PC-3 (cell line): ENCODE results near the gene POLE3. TPM values are rescaled to one million over a fixed set of nuclear protein-coding genes. Genes with fewer than 3 reads are reported as not detected.

Experiments used
- ATAC-seq: fragments of 200-7000 bp; cut with Tn5 transposase; 2 replicates; pipeline ENCODE4 v1.9.1; 2020; ENCODE audit warnings: mild to moderate bottlenecking, moderate library complexity
- BruUV-seq: library from RNA; stranded (reverse); fragments of 400-500 nt; replicated peaks from 2 replicates; lab custom pipeline; 2021; lab: Mats Ljungman, UMichigan
- CTCF ChIA-PET: fragments of 300-600 bp; sonication (Branson Sonifier 250); formaldehyde crosslinking; loops from one replicate; lab custom pipeline; 2022; ENCODE audit warnings: antibody characterized with exemption; lab: Charles Lee
- POLR2A ChIA-PET: fragments of 300-600 bp; sonication (Branson Sonifier 250); formaldehyde crosslinking; loops from one replicate; lab custom pipeline; 2022; ENCODE audit warnings: antibody characterized with exemption; ENCODE audit not compliant: unreplicated experiment; lab: Charles Lee
- DNase-seq: peaks from one replicate; pipeline ENCODE4 v3.0.0-alpha.2; 2015
- H2AFZ ChIP-seq: fragments of 300-600 bp; sonication (generic); 2 replicates; pipeline ENCODE4 v1.6.0; 2016; ENCODE audit warnings: antibody characterized with exemption, low read length
- H3F3A ChIP-seq: fragments of 300-600 bp; sonication (generic); one replicate; pipeline ENCODE4 v1.6.0; 2017; ENCODE audit warnings: antibody characterized with exemption, low read length, control low read depth, mild to moderate bottlenecking; ENCODE audit not compliant: unreplicated experiment
- H3K27ac ChIP-seq: fragments of 300-600 bp; sonication (generic); 2 replicates; pipeline ENCODE4 v1.5.1; 2016; ENCODE audit warnings: mild to moderate bottlenecking, low read length
- H3K27me3 ChIP-seq: fragments of 300-600 bp; sonication (generic); 2 replicates; pipeline ENCODE4 v1.6.1; 2016; ENCODE audit warnings: low read length, mixed read lengths
- H3K36me3 ChIP-seq: fragments of 300-600 bp; sonication (generic); 2 replicates; pipeline ENCODE4 v1.6.1; 2016; ENCODE audit warnings: low read depth, mixed run types, low read length, mixed read lengths
- H3K4me1 ChIP-seq: fragments of 300-600 bp; sonication (generic); 2 replicates; pipeline ENCODE4 v1.5.1; 2016; ENCODE audit warnings: low read length; ENCODE audit not compliant: insufficient read depth
- H3K4me2 ChIP-seq: fragments of 300-600 bp; sonication (generic); 2 replicates; pipeline ENCODE4 v1.6.0; 2016; ENCODE audit warnings: low read length
- H3K4me3 ChIP-seq: fragments of 300-600 bp; sonication (generic); 2 replicates; pipeline ENCODE4 v1.5.1; 2016; ENCODE audit warnings: mild to moderate bottlenecking, low read length, mixed read lengths
- H3K79me2 ChIP-seq: fragments of 300-600 bp; sonication (generic); 2 replicates; pipeline ENCODE4 v1.6.1; 2017; ENCODE audit warnings: low read length, mixed read lengths
- H3K9ac ChIP-seq: fragments of 300-600 bp; sonication (generic); 2 replicates; pipeline ENCODE4 v1.6.0; 2016; ENCODE audit warnings: mild to moderate bottlenecking, low read length
- H3K9me2 ChIP-seq: fragments of 300-600 bp; sonication (generic); replicated peaks from 2 replicates; pipeline ENCODE4 v1.6.1; 2016; ENCODE audit warnings: mixed run types, low read length, mixed read lengths
- H3K9me3 ChIP-seq: fragments of 300-600 bp; sonication (generic); 2 replicates; pipeline ENCODE4 v1.6.1; 2016; ENCODE audit warnings: low read length, mixed read lengths
- H4K20me1 ChIP-seq: fragments of 300-600 bp; sonication (generic); 2 replicates; pipeline ENCODE4 v1.6.1; 2016; ENCODE audit warnings: low read length, mixed read lengths
- CTCF ChIP-seq: fragments of 300-600 bp; sonication (generic); conservative IDR thresholded peaks from 2 replicates; pipeline ENCODE4 v1.5.1; 2017; ENCODE audit warnings: antibody characterized with exemption, low read depth, mild to moderate bottlenecking, low read length
- EZH2 ChIP-seq: fragments of 300-600 bp; sonication (generic); IDR thresholded peaks from one replicate; pipeline ENCODE4 v1.6.1; 2017; ENCODE audit warnings: antibody characterized with exemption, mild to moderate bottlenecking, low read length; ENCODE audit not compliant: unreplicated experiment
- EZH2phosphoT487 ChIP-seq: fragments of 300-600 bp; sonication (generic); IDR thresholded peaks from 2 replicates; pipeline ENCODE4 v1.6.1; 2018; ENCODE audit warnings: mild to moderate bottlenecking, antibody characterized with exemption, low read length, borderline replicate concordance
- intact Hi-C: fragments of 100-400 bp; cut with micrococcal nuclease; formaldehyde crosslinking; loops from 2 replicates; pipeline ENCODE4 v1.9.0; 2023
- total RNA-seq: library from RNA; depleted of rRNA; stranded (reverse); fragments of >200 nt; gene quantifications from 2 replicates; pipeline ENCODE4 v1.2.3, GENCODE V29; 2014

POLE3 gene
- total RNA-seq, 1 experiment from 2014 or later: 84.7 TPM

- H3K4me2 ChIP-seq: no peak overlapping the region
- no peaks in the 10 kb centered on the region for H3K4me1 ChIP-seq
- H3K9ac ChIP-seq: no peak overlapping the region
- no peaks in the 10 kb centered on the region for H3K27me3 ChIP-seq
- ChIA-PET POLR2A (no interaction called here), CTCF (no interaction called here)
- H3K36me3 ChIP-seq: no peaks in the 10 kb centered on the region; the same call in 1 of the 2 replicates
- H4K20me1 ChIP-seq: no peaks in the 10 kb centered on the region
- no peak for ATAC-seq
- H3F3A ChIP-seq: no peaks in the 10 kb centered on the region
- H3K9me3 ChIP-seq: no peaks in the 10 kb centered on the region
- H2AFZ ChIP-seq: no peak overlapping the region
- intact Hi-C loops: no loop called here
- TF ChIP-seq CTCF (no peak), EZH2 (no peak), EZH2phosphoT487 (no peak)
- H3K4me3 ChIP-seq: no peak overlapping the region
- H3K9me2 ChIP-seq: no peaks in the 10 kb centered on the region
- no peak for DNase-seq
- H3K79me2 ChIP-seq: no peaks in the 10 kb centered on the region
- H3K27ac ChIP-seq: no peak overlapping the region
- BruUV-seq: no TSS peak
These were observed 22.8 kb downstream of the POLE3 start for GRCh38 chr9:113387560-113388230.

- TF ChIP-seq CTCF: no peak
- no peak for TF ChIP-seq EZH2phosphoT487
- TF ChIP-seq EZH2: no peak
- Histone ChIP-seq H3F3A (no peaks in the 10 kb centered on the region), H3K36me3 (no peaks in the 10 kb centered on the region; the same call in 1 of the 2 replicates), H3K9me3 (no peaks in the 10 kb centered on the region), H3K9ac (no peak overlapping the region), H3K27me3 (no peaks in the 10 kb centered on the region), H2AFZ (no peak overlapping the region), H3K79me2 (no peaks in the 10 kb centered on the region), H4K20me1 (no peaks in the 10 kb centered on the region), H3K4me2 (no peak overlapping the region), H3K9me2 (no peaks in the 10 kb centered on the region), H3K4me3 (no peak overlapping the region), H3K27ac (no peak overlapping the region), H3K4me1 (peaks cover 8% of the 10 kb centered on the region)
- intact Hi-C loops: no loop called here
- BruUV-seq: TSS peak; percentile 54
- CTCF ChIA-PET: no interaction called here
- POLR2A ChIA-PET: no interaction called here
- no peak for ATAC-seq
- DNase-seq: no peak
These were observed 23.7 kb downstream of the POLE3 start for GRCh38 chr9:113386571-113387393.
